Adrenal gland (tissue), 12 donors: ENCODE data around the gene KATNIP. TPM values are rescaled to one million over a fixed set of nuclear protein-coding genes. Genes with fewer than 3 reads are reported as not detected.

ENCODE experiments used
- DNase-seq, 7 donors: peaks; one replicate each; pipeline ENCODE4 v3.0.0-alpha.2; 2019 to 2020
- H3K27ac ChIP-seq, 5 donors: fragments of 200-600 bp; sonication (generic) in 4 of 5; 1 replicate in 3 of 5; 2 replicates in 2 of 5; pipeline versions ENCODE4 v1.5.1 to v1.8.0; 2016 to 2020; ENCODE audit warnings: mild to moderate bottlenecking in 1 of 5
- H3K27me3 ChIP-seq: fragments of 200-600 bp; 2 replicates; pipeline ENCODE4 v1.8.0; 2021
- H3K36me3 ChIP-seq, 2 donors: fragments of 200-600 bp; replicated peaks in 1 of 2; 1 replicate in 1 of 2; 2 replicates in 1 of 2; pipeline versions ENCODE4 v1.5.1 to v1.8.0; 2018 to 2022
- H3K4me1 ChIP-seq, 2 donors: fragments of 200-600 bp; replicated peaks in 1 of 2; 1 replicate in 1 of 2; 2 replicates in 1 of 2; pipeline versions ENCODE4 v1.5.1 to v1.8.0; 2018 to 2021
- H3K4me3 ChIP-seq, 4 donors: fragments of 200-600 bp; sonication (generic) in 3 of 4; one replicate each; pipeline ENCODE4 v1.5.1; 2016 to 2018
- H3K9me3 ChIP-seq, 3 donors: fragments of 200-600 bp; sonication (generic) in 1 of 3; replicated peaks in 1 of 3; 1 replicate in 2 of 3; 2 replicates in 1 of 3; pipeline versions ENCODE4 v1.5.1 to v1.8.0; 2016 to 2021
- CTCF ChIP-seq, 6 experiments: fragments of 450-650 bp in 4 of 6; fragments of 200-600 bp in 2 of 6; sonication (generic) in 1 of 6; IDR thresholded peaks; 1 replicate in 5 of 6; 2 replicates in 1 of 6; pipeline versions ENCODE4 v1.5.1 to v1.8.0; 2016 to 2021; ENCODE audit warnings: antibody characterized with exemption in 6 of 6, mild to moderate bottlenecking in 2 of 6, moderate library complexity in 1 of 6
- POLR2A ChIP-seq, 2 donors: fragments of 450-650 bp; IDR thresholded peaks; one replicate each; pipeline ENCODE4 v1.6.1; 2017; ENCODE audit warnings: antibody characterized with exemption in 2 of 2, mild to moderate bottlenecking in 2 of 2, moderate library complexity in 1 of 2
- WGBS, 4 donors: extraction: QIAGEN DNeasy Blood & Tissue Kit in 2 of 4; methylation state at CpG; one replicate each; pipeline versions ENCODE4 v1.1.5 to v1.1.7; 2013 to 2017; 5-methylcytosine and 5-hydroxymethylcytosine counted together
- intact Hi-C, 2 donors: fragments of 100-400 bp; cut with DNase I; formaldehyde crosslinking; loops; one replicate each; pipeline versions ENCODE4 v1.14.1 to v1.15.0; 2022 to 2023
- polyA plus RNA-seq, 3 donors: library from polyadenylated mRNA; stranded (reverse); fragments of 200-250 nt in 2 of 3; fragments of 350-450 nt in 1 of 3; fragmentation: Illumina TruSeq in 1 of 3; extraction: RNeasy Lipid Tissue Mini Kit (QIAGEN cat#74804) in 1 of 3; gene quantifications; one replicate each; pipeline ENCODE4 v1.2.3, GENCODE V29; 2013 to 2014
- total RNA-seq, 9 donors: library from RNA; depleted of rRNA in 4 of 9; stranded (reverse); fragments of >200 nt in 4 of 9; fragments of 120-200 nt in 1 of 9; fragmentation: NEBNext Ultra II Directional in 1 of 9; extraction: Animal tissue kit (Norgen Biotek cat#: 25700) in 1 of 9; gene quantifications; one replicate each; pipeline versions ENCODE4 v1.1.0 to v1.2.4, GENCODE V29; 2013 to 2023
- donor health status: healthy with polysubstance abuse.
- donor health status: Bipolar disorder and iron deficiency.
- donor health status: DM: yes; HTN: yes; CAD: no.
- donor health status: DM: no; HTN: no; CAD: no.
- donor health status: DM: no; HTN: no; CAD: no.
- donor health status: DM: yes; HTN: yes; CAD: no.

KATNIP gene
- total and polyA plus RNA-seq, 12 donors = 9.1 to 80.4 (median 16.9) TPM

DNA sequence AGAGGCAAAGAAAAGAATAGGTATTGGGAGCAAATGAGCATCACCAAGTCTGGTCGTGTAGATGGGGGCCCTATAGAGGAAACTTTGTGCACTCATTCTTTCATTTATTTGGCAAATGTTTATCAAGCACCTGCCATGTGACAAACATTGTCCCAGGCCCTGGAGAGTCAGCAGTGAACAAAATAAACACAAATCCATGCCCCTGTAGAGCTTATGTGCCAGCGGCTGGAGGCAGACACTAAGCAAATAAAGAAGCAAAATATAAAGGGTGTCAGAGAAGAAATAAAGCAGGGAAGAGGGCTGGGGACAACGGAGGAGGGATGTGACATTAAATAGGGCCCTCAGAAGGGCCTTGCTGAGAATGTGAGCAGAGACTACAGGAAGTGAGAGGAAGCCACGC is 45.5 kb downstream of the KATNIP start:
- Histone ChIP-seq H3K27me3 (no peaks in the 10 kb centered on the region), H3K27ac (no peak overlapping the region), H3K4me3 (no peak overlapping the region), H3K36me3 (no peaks in the 10 kb centered on the region), H3K9me3 (no peaks in the 10 kb centered on the region), H3K4me1 (no peaks in the 10 kb centered on the region)
- 73 to 82% (median 80%) methylated on average over 4 of the region's 4 CpGs for WGBS, 4 donors
- intact Hi-C loops = no loop called here
- TF ChIP-seq CTCF (IDR thresholded peaks at IDR 0.05) = no peak
- TF ChIP-seq POLR2A (IDR thresholded peaks at IDR 0.05) = no peak
- no peak for DNase-seq

- H3K4me1 ChIP-seq = no peaks in the 10 kb centered on the region
- H3K4me3 ChIP-seq = no peak overlapping the region
- TF ChIP-seq POLR2A (IDR thresholded peaks at IDR 0.05) (no peak), CTCF (IDR thresholded peaks at IDR 0.05) (no peak)
- intact Hi-C loops = no loop called here
- 78 to 86% (median 84%) methylated on average over 6 of the region's 6 CpGs for WGBS, 4 donors
- no peak overlapping the region for H3K27ac ChIP-seq
- no peaks in the 10 kb centered on the region for H3K27me3 ChIP-seq
- no peaks in the 10 kb centered on the region for H3K9me3 ChIP-seq
- no peaks in the 10 kb centered on the region for H3K36me3 ChIP-seq
- DNase-seq = no peak
Observed at GRCh38 chr16:27595993-27596392, 46.0 kb downstream of the KATNIP start.

DNA sequence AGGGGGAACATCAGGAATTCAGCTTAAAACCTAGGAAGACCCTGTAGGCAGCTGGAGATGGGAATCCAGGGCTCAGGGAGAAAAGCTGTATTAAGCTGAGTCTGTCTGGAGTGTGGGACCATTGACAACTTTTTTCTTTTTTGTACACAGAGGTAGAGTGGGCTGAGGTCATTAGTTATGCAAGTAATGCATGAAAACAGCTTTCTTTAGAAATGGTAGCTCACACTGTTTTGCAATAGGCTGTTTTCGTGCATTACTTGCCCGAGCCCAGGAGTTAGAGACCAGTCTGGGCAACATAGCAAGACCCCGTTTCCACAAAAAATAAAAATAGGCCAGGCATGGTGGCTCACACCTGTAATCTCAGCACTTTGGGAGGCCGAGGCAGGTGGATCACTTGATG is 46.5 kb downstream of the KATNIP start:
- H3K4me1 ChIP-seq = no peaks in the 10 kb centered on the region
- TF ChIP-seq CTCF (IDR thresholded peaks at IDR 0.05) = no peak
- TF ChIP-seq POLR2A (IDR thresholded peaks at IDR 0.05) = no peak

DNA sequence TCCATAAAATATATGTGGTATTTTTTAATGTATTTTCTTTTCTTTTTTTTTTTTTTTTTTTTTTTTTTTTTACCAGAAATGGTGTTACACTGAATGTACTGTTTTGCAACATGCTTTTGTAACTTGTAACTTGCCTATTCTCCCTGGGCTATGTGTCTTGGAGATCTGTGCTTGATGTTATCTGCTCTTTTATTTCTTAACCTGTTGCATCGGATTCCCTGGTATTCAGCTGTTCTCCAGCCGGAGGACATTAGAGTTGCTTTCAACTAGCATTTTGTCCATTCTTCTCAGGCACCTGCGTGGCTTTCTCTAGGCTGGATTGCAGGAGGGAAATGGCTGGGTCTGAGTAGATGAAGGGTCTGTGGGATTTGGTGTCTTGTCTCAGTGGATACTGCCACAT is 47.4 kb downstream of the KATNIP start:
- Histone ChIP-seq H3K9me3 (no peaks in the 10 kb centered on the region), H3K4me3 (no peak overlapping the region), H3K27me3 (no peaks in the 10 kb centered on the region), H3K4me1 (no peaks in the 10 kb centered on the region), H3K36me3 (no peaks in the 10 kb centered on the region), H3K27ac (no peak overlapping the region)
- WGBS, 4 donors = 91 to 97% (median 94%) methylated on average over 3 of the region's 3 CpGs
- DNase-seq = no peak
- intact Hi-C loops = no loop called here
- no peak for TF ChIP-seq CTCF (IDR thresholded peaks at IDR 0.05)
- TF ChIP-seq POLR2A (IDR thresholded peaks at IDR 0.05) = no peak

More for the DNA sequence above, 46.5 kb downstream of the KATNIP start:
- H3K27ac ChIP-seq = no peak overlapping the region
- no peaks in the 10 kb centered on the region for H3K27me3 ChIP-seq
- WGBS, 4 donors = 88 to 98% (median 95%) methylated on average over 4 of the region's 4 CpGs
- no peak overlapping the region for H3K4me3 ChIP-seq
- no peaks in the 10 kb centered on the region for H3K36me3 ChIP-seq
- no peak for DNase-seq
- no peaks in the 10 kb centered on the region for H3K9me3 ChIP-seq
- intact Hi-C loops = no loop called here
